ENCODE results near the gene POTEB3.
"Not testable (repeated sequence)": the region's sequence is repeated elsewhere in the genome, so short reads cannot be mapped to it uniquely, and the experiment has no call there.

DNA sequence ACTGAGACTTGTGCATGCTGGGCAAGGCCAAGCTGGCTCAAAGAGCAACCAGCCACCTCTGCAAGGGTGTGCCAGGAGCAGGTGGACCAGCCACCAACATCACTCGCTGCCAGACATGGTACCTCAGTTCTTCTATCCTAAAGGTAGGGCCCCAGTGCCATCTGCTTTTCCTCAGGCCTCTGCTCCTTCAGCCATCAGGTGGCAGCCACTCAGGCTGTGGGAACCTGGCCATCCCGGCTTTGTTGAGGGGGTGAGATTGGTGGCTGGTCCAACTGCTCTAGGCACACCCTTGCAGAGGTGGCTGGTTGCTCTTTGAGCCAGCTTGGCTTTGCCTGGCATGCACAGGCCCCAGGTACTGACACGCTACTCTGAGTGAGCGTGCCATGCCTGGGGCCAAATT is 38.8 kb downstream of the POTEB3 start:
- TF ChIP-seq EZH2 (IDR thresholded peaks at IDR 0.05); POLR2AphosphoS5 (IDR thresholded peaks at IDR 0.05; ENCODE audit: borderline replicate concordance, low read depth, low read length): not testable (repeated sequence)
